ENCODE data around the gene PHETA1.
"Not testable (repeated sequence)": the region's sequence is repeated elsewhere in the genome, so short reads cannot be mapped to it uniquely, and the experiment has no call there.

PHETA1 gene

DNA sequence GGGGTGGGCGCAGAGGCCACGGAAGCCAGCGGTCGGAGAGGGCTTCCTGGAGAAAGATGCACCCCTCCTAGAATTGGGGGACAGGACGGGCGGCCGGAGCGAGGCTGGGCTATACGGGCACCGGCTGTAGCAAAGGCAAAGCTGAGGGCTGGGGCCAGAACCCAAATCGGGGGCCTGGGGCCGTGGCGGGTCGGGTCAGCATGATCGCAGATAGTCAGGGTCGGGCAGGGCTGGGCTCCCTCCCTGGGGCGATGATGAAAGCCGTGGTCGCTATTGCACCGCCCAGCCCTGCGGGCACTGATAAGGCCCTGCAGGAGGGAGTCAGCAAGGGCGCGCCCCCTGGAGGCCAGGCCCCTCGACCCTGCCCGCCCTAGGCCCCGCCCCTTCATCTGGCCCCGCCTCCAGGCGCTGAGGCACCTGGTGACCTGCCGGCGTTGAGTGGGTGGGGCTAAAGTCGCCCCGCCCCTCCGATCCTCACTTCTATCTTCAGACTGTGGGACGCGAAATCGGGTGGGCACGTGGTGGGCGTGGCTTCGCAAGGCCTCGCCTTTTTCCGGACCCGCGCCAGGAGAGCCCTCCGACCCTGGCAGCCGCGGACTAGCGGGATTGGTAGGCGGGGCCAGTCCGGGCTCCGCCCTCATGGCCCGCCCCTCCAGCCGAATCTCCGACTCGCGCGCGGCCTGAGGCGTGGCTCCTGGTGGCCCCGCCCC lies 36.4 kb upstream of the PHETA1 start:
- DNase-seq: peak; percentile 82

DNA sequence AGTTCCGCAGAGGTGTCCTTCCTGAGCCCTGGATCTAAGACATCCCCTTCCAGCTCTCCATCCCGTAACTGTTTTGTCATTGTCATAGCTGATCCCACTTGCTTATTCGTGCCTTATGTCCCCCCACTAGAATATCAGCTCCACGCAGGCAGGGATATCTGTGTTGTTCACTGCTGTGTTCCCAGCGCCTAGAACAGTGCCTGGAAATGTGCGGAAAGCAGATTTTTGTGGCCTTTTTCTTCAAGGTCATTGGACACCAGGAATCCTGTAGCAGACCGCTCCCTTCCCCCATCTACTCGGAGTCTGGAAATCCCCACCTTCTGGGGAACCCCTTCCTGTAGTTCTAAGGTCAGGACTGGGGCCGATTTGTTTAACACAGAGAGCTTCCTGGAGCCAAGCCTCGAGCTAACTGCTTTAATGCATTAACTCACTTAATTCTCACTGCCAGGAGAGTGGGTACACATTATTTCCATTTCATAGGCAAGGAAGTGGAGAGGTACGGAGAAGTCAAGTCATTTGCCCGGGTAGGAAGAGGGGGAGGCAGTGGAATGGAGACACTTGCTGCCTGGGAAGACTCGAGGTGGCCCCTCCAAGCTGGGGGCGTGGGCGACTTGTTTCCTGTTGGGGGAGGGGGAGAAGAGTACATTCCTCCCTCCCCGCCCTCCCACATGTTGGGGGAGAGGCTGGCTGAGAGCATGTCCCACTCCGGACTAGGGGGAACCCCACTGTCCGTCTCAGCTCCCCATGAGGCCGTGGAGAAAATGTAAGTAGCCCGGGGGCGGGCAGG lies 35.7 kb upstream of the PHETA1 start:
- no peak for DNase-seq

DNA sequence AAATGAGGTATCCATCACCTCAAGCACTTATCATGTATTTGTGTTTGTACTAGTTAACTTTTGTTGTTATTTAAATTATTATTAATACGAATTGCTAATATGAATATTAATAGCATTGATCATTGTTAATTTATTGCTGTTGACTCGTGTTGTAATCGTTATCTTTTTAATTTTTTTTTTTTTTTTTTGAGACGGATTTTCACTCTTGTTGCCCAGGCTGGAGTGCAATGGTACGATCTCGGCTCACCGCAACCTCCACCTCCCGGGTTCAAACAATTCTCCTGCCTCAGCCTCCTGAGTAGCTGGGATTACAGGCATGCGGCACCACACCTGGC lies 33.6 kb upstream of the PHETA1 start:
- not testable (repeated sequence) for DNase-seq

GRCh38 chr12:111401167-111401605 lies 32.3 kb upstream of the PHETA1 start:
- no peak for DNase-seq

DNA sequence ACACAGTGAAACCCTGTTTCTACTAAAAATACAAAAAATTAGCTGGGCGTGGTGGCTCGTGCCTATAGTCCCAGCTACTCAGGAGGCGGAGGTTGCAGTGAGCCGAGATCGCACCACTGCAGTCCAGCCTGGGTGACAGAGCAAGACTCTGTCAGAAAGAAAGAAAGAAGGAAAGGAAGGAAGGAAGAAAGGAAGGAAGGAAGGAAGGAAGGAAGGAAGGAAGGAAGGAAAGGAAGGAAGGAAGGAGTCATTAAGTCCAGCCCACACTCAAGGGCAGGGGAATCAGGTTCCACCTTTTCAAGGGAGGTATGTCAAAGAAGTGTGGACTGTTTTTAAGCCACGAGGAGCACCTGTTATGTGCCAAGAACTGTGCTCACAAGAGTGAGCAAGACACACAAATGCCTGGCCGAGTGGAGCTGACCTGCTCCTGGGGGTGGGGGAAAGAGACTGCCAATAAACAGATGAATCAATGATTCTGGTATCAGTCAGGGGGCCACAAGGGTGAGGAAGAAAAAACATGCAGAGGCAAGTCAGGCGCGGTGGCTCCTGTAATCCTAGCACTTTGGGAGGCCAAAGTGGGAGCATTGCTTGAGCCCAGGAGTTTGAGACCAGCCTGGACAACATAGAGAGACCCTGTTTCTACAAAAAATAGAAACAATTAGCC lies 31.0 kb upstream of the PHETA1 start:
- not testable (repeated sequence) for DNase-seq

DNA sequence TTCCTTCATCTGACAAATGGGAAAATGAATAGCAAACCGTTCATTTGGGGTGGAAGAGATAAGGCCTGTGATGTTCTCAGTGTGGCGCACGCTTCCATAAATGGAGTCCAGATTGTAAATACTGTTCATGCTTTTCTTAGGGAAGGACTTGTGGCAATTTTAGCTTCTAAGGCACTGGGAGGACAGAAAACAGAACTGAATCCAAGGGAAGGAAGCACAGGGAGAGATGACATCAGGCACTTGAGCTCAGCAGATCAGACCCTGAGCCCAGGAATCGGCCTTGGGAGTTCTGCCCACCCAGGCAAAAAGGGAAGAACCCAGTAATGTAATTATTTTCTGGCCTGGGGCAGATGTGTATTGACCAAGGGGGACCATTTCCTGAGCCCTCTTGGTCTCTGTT lies 29.6 kb upstream of the PHETA1 start:
- DNase-seq: no peak

DNA sequence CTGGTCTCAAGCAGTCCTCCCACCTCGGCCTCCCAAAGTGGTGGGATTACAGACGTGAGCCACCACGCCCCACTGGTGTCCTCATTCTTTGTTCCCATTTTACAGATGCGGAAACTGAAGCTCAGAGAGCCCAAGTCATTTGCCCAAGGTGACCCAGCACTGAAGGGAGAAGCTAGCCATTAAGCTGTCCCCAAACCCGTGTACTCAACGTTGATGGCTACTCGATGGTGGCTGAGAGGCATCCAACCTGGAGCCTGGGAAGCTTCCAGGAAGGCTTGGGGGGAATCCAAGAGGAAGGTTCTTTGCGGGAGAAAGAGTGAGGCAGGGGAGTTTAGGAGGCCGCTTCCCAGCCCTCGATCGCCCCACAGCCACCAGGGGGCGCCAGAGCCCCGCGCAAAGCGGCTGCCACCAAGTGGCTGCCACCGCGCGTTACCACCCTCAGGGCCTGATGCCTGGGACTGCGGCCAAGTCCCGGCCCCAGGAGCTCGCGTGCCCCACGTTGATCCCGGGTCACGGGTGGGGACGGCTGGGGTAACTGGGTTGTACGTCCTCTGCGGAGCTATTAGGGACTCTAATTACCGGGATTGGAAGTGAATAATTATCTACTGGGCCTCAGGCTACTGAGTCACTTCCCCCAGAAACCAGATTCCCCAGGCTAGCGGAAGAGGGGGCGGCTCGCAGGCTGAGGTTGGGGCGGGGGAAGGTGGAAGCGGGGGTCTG lies 28.0 kb upstream of the PHETA1 start:
- DNase-seq: no peak

GRCh38 chr12:111396271-111396670 lies 27.4 kb upstream of the PHETA1 start:
- DNase-seq: not testable (repeated sequence)

DNA sequence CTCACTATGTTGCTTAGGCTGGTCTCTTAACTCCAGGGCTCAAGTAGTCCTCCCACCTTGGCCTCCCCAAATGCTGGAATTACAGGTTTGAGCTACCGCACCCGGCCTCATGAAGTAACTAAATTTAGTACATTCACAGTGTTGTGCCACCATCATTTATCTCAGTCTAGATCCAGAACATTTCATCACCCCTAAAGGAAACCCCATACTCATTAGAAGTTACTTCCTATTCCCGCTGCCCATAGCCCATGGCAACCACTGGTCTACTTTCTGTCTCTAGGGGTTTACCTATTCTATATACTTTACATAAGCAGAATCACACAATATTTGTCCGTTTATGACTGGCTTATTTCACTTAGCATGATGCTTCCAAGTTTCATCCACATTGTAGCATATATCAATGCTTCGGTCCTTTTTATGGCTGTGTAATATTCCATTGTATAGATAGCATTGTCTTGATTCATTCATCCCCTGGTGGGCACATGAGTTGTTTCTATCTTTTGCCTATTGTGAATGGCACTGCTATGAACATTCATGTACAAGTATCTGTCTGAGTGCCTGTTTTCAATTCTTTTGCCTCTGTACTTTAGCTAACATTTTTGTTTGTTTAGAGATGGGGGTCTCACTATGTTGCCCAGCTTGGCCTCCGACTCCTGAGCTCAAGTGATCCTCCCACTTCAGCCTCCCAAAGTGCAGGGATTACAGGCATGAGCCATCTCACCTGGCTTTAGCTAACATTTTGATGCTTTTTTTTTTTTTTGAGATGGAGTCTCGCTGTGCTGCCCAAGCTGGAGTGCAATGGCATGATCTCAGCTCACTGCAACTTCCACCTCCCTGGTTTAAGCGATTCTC lies 26.7 kb upstream of the PHETA1 start:
- no peak for DNase-seq

DNA sequence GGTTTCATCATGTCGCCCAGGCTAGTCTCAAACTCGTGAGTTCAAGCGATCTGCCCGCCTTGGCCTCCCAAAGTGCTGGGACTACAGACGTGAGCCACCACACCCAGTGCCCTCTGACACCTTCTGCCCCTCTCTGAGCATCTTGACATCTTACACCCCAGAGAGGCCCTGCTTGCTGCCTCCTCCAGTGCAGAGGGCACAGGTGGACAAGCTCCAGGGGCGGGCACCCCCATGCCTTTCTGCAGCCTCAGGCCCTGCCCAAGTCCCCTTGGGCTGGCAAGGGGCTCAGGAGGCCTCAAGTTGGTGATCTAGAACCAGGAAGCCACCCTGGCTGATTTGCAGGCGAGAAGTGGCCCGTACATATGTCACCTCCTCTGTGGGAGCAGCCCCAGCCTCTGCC lies 25.6 kb upstream of the PHETA1 start:
- no peak for DNase-seq

GRCh38 chr12:111393700-111394300 lies 24.9 kb upstream of the PHETA1 start:
- DNase-seq: no peak

- no peak for DNase-seq
Observed at GRCh38 chr12:111390910-111391309, 22.0 kb upstream of the PHETA1 start.

- DNase-seq: no peak
Observed at GRCh38 chr12:111389635-111390034, 20.7 kb upstream of the PHETA1 start.

GRCh38 chr12:111387747-111388323 lies 18.9 kb upstream of the PHETA1 start:
- no peak for DNase-seq

DNA sequence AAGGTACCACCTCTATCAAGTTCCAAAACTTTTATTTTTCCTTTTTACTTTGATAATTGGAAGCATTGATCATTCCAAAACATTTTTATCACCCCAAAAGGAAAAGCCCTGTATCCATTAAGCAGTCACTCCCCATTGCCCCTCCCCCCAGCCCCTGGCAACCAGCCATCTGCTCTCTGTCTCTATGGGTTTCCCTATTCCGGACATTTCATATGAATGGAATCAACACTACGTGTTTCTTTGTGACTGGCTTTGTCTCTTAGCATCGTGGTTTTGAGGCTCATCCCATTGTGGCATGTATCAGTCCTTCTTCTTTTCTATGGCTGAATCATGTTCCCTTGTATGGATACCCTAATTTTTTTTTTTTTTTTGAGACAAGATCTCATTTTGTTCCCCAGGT lies 18.0 kb upstream of the PHETA1 start:
- no peak for DNase-seq

GRCh38 chr12:111384596-111384995 lies 15.7 kb upstream of the PHETA1 start:
- no peak for DNase-seq

DNA sequence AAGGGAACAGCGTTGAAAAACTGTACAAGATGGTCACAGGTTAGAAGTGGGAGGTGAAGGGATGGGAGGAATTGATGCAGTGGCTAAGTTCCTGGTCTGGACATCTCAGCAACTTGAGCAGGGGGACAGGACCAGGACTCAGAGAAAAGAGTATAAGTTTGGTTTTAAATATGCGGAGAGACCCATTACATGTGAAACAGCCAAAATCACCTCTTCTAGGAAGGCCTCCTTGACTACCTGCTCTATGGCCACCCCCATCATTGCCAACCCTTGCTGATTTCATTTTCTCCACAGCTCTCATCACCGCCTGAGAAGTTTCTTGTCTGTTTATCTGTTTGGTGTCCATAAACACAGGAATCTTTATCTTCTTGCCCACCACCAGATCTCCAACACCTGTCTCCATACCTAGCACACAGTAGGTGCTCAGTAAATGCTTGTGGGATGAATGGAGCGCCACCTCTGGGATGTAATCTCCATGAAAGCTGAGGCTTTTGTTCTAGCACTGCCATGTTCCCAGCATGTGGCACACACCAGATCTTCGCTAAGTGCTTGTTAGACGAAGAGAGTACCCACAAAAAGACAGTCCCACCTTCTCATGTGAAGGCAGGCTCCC lies 11.2 kb upstream of the PHETA1 start:
- DNase-seq: no peak

GRCh38 chr12:111377440-111377839 lies 8.5 kb upstream of the PHETA1 start:
- no peak for DNase-seq

DNA sequence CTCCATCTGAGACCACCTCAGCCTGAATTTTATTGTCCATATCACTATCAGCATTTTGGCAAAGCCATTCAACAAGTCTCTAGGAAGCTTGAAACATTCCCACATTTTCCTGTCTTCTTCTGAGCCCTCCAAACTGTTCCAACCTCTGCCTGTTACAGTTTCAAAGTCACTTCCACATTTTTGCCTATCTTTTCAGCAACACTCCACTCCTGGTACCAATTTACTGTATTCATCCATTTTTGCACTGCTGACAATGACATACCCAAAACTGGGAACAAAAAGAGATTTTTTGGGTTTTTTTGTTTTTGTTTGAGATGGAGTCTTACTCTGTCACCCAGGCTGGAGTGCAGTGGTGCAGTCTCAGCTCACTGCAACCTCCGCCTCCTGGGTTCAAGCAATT lies 4.3 kb upstream of the PHETA1 start:
- not testable (repeated sequence) for DNase-seq

DNA sequence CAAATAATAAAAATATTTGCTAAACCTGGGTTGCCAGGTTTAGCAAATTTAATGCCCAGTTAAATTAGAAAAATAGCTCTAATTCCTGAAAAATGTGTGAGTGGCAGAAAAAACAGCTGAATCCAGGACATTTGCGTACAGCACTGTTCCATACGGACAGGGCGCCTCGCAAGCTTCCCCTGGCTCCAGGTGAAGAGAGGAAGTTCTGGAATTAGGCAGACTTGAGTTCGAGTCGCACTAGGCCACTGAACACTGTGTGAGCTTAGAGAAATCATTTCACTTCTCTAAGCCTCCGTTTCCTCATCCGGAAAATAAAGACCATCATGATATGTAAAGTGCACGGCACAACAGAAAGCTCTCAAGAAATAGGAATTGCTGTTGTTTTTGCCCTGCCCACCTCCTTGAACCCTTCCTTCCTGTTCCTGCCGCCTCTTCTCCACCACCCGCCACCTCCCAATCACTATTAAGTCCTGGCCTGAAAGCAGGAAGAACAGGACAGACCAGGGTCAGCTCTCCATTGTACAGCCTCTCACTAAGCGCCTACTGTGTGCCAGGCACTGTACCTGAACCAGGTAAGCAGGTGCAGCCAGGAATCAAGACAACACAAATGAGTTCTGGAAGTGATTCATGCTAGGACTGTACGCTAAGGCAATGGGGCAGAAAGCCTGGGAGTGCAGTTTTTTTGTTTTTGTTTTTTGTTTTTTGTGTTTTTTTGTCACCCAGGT lies 763 bp upstream of the PHETA1 start:
- no peak for DNase-seq
